Medulla oblongata (tissue), 1 donor: ENCODE results near the gene UROC1.

Source experiments
- DNase-seq: peaks from one replicate; pipeline ENCODE4 v3.0.0-alpha.2; 2015; ENCODE audit errors: extremely low spot score

UROC1 gene

DNA sequence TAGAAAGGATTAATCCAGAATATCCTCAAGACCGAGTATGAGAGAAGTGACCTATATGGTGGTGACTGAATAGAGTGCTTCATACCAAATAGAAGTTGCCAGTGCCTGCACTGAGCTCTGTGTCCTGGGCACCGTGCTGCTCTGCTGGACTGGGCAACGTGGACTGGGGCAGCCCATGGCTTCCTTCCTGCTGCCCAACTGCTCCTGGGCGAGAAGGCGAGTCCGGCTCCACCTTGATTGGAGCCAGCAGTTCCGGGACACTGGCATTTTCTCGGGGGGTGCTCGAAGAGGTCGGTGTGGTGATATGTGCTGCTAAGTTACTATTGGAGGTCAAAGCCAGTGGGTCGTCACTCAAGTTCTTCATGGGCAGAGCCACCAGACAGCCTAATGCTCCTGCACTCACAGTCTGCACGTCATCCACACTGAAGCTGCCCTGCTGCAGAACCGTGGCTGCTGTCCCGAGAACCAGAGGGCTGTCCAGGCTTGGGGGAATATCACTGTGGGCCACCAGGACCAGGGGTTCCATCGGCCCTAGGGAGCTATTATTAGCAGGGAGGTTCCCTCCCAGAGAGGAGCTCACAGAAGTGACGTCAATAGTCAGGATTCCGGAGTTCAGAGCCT, 56.0 kb downstream of the UROC1 start:
- no peak for DNase-seq

- DNase-seq, result no peak
These were observed 57.2 kb downstream of the UROC1 start for GRCh38 chr3:126460381-126460780.

GRCh38 chr3:126459763-126460127, 57.8 kb downstream of the UROC1 start:
- no peak for DNase-seq

DNA sequence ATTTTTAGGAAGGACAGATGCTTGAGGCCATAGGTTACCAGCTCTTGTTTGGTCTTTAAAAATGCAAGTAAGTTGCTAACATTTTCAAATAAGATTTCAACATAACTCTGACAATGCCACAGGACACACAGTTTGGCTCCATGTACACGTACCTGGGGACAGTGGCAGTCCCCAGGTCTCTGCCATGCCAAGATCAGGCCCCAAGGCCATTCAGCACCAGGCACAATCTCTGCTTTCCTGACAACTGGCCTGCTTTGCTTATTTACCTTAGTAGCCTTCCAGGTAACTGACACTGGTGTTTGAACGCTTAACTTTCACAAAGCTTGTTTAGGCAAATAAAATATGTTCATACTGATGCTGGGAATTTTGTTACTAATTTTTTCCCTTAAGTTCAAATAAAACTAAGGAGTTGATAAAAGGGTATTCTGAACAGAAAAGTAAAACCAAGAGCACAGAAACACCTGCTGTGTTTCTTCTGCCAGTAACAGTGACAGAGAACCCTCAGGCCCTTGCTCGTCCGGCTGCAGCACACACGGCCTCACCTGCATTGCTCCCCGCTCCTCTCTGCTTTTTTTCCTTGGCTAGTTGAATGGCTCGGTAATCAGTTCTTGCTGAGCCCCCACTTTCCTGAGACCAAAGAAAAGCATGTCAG, 58.3 kb downstream of the UROC1 start:
- DNase-seq, result no peak

- DNase-seq, result no peak
These were observed 60.7 kb downstream of the UROC1 start for GRCh38 chr3:126456766-126457388.

- DNase-seq, result no peak
These were observed 61.4 kb downstream of the UROC1 start for GRCh38 chr3:126456211-126456610.

DNA sequence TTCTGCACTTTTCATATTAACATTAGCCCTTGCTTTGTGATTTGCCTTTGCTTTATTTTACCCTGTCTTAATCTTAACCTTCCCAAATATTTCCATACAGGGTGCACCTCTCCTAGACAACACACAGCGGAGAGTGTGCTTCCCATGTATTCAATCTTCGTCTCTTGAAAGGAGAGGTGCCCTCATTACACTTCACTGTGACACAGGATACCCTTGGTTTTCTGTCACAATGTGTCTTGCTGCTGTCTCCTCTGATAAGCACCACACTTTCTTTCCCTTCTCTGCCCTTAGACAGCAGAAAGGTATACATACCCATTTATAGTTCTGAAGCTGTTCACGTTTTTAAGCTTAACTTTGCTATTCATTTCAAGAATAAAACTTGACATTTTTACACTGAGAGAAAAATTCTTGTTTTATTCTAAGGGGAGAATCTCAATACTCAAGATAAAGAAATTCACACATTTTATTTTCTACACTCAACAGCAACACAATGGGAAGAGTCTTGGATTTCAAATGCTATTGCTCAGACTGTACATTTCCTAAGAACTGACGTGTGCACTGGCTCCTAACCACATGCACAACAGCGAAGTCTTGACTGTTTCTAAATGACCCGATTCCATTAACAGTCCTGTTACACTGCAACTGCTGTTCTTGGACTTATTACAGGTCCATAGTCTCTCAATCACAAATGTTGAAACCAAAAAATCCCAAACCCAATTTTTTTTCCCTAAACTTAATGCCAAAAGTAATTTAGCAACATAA, 63.0 kb downstream of the UROC1 start:
- no peak for DNase-seq

DNA sequence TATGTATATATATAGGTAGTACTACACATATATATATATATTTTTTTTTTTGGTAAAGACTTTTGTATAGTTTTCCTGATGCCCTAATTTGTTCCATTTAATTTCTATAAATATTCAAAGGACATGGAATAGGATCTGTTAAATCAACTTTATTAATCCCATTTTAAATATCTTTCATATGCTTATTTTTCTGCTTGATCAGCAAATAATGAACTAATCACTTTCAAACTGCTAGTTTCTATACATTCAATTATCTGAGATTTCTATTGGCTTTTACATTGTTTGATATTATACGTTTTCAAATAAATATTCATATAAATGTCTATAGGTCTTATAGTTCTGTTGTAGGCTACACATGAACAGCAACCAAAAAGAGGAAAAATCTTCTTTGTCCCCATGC, 63.5 kb downstream of the UROC1 start:
- DNase-seq, result no peak

- no peak for DNase-seq
These were observed 65.4 kb downstream of the UROC1 start for GRCh38 chr3:126452213-126452612.

DNA sequence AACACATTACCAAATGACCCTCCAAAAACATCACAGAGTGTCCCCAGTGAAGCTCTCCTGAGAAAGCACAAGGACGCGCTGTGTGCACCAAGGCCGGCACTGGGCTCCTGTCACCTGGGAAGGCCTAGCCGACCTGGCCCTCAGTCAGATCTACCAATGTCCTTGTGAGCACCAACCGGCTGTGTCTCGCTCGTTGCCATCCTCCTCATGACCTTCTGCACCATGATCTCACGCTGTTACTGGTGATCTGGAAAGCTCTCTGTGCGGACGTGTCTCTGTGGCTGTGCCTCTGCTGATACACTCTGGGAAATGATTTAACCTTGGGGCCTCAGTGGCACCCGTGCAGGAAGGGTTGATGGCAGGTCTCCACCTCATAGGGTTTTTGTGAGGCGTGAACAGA, 66.1 kb downstream of the UROC1 start:
- no peak for DNase-seq

DNA sequence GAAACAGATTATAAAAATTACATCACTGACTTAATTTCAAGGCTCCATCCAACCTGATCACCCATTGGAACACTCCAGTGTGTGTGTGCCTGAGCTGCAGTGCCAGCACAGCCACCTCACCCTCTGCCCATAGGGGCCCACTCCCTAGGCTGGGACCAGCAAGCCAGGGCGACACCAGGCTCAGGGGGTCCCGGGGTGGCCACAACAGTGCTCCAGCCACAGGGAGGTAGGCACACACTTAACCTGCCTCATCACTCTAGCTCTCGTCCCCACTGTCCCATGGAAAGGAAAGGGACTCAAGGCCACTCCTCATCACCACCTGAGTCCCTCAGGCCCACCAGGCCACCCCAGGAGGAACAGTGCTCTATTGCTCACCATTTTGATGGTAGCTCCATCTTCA, 66.8 kb downstream of the UROC1 start:
- no peak for DNase-seq

DNA sequence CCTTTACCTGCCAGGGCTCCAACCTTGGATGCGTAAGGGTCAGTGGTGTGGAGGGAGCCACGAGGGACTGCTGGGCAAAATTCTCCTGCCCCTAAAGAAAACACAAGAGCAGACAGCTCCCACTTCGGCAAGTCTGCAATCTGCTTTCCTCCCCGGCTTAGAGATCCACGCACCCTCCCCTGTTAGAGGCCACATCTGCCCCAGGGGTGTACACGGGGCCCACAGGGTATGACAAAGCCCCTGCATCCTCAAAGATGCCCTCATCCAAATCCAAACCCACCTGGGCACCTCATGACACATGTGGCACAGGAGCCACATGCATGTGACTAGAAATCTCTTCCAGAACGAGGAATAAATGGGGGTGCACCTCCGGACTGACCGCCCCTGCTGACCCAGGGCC, 67.4 kb downstream of the UROC1 start:
- no peak for DNase-seq

DNA sequence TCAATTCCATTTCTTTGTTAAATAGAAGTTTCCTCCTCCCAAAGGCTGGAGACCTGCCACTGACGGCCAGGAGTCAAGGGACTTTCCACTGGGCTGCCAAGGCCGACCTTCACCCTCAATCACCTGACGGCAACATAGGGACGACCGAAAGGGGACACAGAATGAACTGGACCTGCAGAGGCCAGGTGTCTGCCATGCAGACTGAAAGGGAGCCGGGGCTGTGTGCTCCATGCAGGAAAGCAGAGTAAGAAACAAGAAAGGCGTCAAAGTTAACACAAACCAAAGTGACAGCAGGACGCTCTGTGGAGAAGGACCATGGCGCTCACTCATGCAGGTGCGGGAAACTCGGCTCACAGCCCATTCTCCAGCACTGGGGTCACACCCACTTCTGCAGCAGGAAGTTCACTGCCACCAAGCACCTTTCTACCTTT, 67.9 kb downstream of the UROC1 start:
- no peak for DNase-seq

GRCh38 chr3:126448893-126449180, 68.7 kb downstream of the UROC1 start:
- DNase-seq, result no peak

DNA sequence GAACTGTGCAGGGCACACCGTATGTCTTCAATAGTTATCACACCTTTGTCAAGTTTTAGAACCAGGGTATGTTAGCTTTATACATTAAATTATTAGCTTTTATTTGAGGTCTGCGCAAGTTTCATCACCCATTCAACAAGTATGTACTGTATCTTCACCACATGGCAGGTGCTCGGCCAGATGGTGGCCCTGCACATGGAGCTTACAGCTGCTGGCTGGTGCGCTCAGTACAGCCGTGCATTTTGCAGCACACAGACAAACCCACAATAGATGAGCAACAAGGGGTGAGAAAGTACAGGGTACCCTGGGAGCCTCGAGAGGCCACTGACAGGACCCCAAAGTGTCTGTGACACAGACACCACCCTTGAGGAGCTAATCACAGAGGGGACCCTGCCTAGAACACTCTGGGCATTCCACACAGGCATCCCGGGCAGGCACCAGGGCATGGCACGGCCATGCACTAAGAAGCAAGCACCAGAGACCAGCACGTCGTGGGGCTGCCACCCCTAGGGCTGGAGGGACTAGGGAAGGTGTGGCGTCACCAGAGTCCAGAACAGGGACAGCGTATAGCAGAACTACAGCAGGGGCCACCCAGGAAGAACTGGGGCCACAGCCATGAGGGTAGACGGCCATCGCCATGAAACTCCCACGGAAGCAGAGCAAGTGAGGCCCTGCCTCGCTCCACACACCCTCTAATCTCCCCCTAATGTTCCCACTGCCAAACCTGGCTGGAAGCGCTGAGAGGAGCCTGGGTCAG, 69.3 kb downstream of the UROC1 start:
- DNase-seq, result no peak

- no peak for DNase-seq
These were observed 70.0 kb downstream of the UROC1 start for GRCh38 chr3:126447456-126448106.

DNA sequence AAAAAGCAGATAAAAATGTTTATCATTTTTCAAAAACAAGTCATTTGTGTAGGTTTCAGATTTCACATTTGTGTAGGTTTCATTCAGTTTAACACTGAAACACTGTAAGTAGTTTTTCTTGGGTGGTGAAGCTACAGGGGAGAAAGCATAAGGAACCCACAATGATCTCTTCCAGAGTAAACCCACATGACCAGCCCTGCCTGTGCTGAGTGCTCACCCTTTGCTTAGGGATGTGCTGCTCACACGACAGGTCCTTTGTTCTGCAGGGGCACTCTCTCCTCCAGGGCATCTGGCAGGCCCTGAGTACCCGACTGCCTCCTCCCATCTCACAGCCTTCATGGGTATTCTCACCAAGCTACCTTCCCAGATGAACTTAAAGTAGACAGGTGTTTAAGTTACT, 70.8 kb downstream of the UROC1 start:
- DNase-seq, result no peak

DNA sequence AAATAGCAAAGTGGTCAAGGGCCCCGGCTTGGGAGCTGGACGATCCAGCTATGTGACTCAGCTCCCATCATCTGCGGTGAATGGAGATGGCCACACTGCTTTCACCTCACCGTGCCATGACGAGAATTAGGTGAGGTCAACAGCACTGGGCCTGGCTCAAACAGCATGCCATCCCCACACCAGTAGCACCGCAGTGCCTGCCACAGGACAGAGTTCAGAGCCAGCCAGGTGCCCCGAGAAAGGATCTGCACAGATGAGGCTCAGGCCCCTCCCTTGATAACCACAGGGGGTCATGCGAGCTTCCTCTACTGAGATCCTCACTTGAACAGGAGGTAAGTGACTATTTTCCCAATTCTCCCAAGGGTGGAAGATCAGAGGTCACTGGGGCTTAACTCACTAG, 71.3 kb downstream of the UROC1 start:
- DNase-seq, result no peak

- DNase-seq, result no peak
These were observed 72.1 kb downstream of the UROC1 start for GRCh38 chr3:126445506-126445905.

GRCh38 chr3:126442856-126443242, 74.7 kb downstream of the UROC1 start:
- no peak for DNase-seq

GRCh38 chr3:126442094-126442855, 75.3 kb downstream of the UROC1 start:
- peak; percentile 25 for DNase-seq
